ENCODE measurements around the gene RALGDS.
"Not testable (repeated sequence)": the region's sequence is repeated elsewhere in the genome, so short reads cannot be mapped to it uniquely, and the experiment has no call there.

The RALGDS gene

DNA sequence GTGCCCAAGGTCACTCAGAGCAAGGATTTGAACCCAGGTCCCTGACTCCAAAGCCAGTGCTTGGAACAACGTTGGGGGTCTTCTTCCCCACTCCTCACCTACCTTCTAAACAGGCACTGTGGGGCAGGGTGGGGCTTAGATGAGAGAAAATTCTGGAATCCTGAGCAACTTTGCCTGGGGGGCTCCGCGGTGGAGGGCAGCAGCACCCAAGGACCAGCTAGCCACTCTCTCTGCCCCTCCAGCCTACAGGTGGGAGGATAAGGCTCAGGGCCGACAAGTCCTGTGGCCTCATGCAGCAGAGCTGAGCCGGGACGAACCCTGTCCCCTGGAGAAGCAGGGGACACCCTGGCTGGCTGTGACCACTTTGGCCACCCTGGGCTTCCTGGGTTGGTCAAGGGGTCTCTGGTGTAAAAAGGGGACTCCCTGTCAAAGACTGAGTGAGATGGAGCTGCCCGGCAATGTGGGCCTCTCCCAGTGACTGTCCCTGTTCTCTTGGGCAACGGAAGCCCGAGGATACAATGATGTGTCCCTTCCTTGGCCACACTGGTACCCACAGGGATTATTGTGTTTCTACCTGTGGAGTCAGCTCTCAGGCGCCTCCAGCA is 32.8 kb downstream of the RALGDS start:
- TF ChIP-seq, protein P1, sequence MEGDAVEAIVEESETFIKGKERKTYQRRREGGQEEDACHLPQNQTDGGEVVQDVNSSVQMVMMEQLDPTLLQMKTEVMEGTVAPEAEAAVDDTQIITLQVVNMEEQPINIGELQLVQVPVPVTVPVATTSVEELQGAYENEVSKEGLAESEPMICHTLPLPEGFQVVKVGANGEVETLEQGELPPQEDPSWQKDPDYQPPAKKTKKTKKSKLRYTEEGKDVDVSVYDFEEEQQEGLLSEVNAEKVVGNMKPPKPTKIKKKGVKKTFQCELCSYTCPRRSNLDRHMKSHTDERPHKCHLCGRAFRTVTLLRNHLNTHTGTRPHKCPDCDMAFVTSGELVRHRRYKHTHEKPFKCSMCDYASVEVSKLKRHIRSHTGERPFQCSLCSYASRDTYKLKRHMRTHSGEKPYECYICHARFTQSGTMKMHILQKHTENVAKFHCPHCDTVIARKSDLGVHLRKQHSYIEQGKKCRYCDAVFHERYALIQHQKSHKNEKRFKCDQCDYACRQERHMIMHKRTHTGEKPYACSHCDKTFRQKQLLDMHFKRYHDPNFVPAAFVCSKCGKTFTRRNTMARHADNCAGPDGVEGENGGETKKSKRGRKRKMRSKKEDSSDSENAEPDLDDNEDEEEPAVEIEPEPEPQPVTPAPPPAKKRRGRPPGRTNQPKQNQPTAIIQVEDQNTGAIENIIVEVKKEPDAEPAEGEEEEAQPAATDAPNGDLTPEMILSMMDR (IDR thresholded peaks at IDR 0.05; ENCODE audit: control extremely low read depth, extremely low read depth, low read depth, missing control alignments) = no peak
- CTCF ChIA-PET = interaction anchor here (1.3 kb wide), 1 partner anchor 56 kb away, joined by 4 read pairs; no protein-coding TSS in a partner anchor
- POLR2A ChIA-PET = no interaction called here
- peak; percentile 12 for DNase-seq (ENCODE audit: extremely low spot score)

DNA sequence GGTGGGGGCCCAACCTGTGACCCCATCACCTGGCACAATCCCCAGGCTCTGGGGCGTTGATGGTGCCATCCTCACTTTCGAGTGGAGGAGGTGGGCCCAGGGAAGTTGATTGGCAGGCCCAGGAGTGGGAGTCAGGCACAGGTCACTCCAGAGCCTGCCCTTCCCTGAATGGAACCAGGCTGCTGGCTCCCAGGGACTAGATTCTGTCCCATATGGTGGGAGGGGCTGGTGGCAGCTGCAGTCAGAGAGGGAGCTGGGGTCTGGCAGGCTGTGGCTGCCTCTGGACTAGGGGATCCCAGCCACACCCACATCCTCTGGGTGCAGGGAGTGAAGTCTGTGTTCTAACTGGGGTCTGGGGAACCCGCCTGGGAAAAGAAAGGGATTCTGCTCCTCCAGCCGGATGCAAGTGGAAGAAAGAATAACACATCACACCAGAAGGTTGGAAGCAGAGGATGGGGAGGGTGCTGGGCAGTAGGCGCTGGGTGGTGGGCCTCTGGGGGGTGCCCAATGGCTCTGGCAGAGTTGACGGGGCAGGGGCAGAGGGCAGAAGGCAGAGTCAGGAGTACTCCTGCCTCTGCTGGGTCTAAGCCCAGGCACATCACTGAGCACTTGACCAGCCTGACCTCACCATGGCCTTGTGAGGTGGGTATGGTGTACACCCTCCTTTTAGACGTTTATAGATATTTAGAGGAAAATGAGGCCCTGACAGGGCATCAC is 33.5 kb downstream of the RALGDS start:
- DNase-seq (ENCODE audit: extremely low spot score) = no peak
- ChIA-PET POLR2A (no interaction called here), CTCF (interaction anchor here (1.0 kb wide), 1 partner anchor 15 kb away, joined by 3 read pairs; no protein-coding TSS in a partner anchor)
- TF ChIP-seq, protein P1 (IDR thresholded peaks at IDR 0.05; ENCODE audit: control extremely low read depth, extremely low read depth, low read depth, missing control alignments) = no peak

DNA sequence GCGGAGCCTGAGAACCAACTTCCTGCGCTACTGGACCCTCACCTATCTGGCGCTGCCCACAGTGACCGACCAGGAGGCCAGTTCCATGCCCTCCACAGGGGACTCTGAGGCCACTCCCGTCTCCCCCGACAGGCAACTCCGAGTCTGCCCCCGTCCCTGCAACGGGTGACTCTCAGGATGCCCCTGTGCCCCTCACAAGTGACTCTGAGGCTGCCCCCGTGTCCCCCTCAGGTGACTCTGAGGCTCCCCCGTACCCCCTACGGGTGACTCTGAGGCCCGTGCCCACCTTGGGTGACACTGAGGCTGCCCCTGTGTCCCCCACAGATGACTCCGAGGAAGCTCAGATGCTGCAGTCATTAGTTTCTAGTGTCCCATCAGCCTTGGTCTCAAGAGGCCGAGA is 34.1 kb downstream of the RALGDS start:
- CTCF ChIA-PET = interaction anchor here (1.0 kb wide), 1 partner anchor 15 kb away, joined by 3 read pairs; no protein-coding TSS in a partner anchor
- peak; percentile 10 for DNase-seq (ENCODE audit: extremely low spot score)
- POLR2A ChIA-PET = no interaction called here
- TF ChIP-seq, protein P1 (IDR thresholded peaks at IDR 0.05; ENCODE audit: control extremely low read depth, extremely low read depth, low read depth, missing control alignments) = no peak

DNA sequence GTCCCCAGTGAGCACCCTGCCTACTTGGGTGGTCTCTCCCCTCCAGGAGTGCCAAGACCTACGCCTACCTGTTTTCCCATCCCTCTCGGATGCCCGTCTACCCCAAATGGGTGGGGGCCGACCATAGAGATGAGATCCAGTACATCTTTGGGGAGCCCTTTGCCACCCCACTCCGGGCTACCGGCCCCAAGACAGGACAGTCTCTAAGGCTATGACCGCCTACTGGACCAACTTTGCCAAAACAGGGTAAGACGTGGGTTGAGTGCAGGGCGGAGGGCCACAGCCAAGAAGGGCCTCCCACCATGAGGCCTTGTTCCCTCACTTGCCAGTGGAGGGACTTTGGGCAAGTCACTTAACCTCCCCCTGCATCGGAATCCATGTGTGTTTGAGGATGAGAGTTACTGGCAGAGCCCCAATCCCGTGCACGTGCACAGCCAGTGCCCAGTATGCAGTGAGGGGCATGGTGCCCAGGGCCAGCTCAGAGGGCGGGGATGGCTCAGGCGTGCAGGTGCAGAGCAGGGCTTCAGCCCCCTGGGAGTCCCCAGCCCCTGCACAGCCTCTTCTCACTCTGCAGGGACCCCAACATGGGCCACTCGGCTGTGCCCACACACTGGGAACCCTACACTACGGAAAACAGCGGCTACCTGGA is 34.7 kb downstream of the RALGDS start:
- DNase-seq (ENCODE audit: extremely low spot score); POLR2A ChIA-PET: not testable (repeated sequence)
- CTCF ChIA-PET = interaction anchor here (1.0 kb wide), 1 partner anchor 16 kb away, joined by 3 read pairs; no protein-coding TSS in a partner anchor

DNA sequence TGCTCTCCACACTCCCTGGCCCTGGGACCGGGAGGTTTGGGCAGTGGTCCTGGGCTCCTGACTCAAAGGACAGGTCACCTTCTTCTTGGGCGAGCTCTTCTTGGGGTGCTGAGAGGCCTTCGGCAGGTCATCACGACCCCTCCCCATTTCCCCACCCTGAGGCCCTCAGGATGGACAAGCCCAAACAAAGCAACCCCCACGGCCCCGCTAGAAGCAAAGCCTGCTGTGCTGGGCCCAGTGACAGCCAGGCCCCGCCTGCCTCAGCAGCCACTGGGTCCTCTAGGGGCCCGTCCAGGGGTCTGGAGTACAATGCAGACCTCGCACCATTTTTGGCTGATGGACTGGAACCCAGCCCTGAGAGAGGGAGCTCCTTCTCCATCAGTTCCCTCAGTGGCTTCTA is 37.4 kb downstream of the RALGDS start:
- DNase-seq (ENCODE audit: extremely low spot score); CTCF ChIA-PET; POLR2A ChIA-PET: not testable (repeated sequence)

DNA sequence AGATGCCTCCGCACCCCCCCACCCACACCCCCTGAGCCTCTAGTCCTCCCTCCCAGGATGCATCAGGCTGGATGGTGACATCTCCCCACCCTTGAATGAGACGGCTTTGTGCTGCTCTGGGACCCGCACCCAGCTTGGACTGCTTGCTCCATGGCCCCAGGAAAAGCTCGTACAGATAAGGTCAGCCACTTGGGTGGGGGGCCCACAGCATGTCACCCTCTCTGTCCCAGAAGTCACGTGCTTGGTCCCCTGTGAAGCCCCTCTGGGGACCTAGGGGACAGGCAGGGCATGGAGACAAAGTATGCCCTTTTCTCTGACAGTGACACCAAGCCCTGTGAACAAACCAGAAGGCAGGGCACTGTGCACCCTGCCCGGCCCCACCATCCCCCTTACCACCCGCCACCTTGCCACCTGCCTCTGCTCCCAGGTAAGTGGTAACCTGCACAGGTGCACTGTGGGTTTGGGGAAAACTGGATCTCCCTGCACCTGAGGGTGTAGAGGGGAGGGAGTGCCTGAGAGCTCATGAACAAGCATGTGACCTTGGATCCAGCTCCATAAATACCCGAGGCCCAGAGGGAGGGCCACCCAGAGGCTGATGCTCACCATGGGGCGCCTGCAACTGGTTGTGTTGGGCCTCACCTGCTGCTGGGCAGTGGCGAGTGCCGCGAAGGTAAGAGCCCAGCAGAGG is 38.9 kb downstream of the RALGDS start:
- CTCF ChIA-PET; POLR2A ChIA-PET; DNase-seq (ENCODE audit: extremely low spot score): not testable (repeated sequence)

DNA sequence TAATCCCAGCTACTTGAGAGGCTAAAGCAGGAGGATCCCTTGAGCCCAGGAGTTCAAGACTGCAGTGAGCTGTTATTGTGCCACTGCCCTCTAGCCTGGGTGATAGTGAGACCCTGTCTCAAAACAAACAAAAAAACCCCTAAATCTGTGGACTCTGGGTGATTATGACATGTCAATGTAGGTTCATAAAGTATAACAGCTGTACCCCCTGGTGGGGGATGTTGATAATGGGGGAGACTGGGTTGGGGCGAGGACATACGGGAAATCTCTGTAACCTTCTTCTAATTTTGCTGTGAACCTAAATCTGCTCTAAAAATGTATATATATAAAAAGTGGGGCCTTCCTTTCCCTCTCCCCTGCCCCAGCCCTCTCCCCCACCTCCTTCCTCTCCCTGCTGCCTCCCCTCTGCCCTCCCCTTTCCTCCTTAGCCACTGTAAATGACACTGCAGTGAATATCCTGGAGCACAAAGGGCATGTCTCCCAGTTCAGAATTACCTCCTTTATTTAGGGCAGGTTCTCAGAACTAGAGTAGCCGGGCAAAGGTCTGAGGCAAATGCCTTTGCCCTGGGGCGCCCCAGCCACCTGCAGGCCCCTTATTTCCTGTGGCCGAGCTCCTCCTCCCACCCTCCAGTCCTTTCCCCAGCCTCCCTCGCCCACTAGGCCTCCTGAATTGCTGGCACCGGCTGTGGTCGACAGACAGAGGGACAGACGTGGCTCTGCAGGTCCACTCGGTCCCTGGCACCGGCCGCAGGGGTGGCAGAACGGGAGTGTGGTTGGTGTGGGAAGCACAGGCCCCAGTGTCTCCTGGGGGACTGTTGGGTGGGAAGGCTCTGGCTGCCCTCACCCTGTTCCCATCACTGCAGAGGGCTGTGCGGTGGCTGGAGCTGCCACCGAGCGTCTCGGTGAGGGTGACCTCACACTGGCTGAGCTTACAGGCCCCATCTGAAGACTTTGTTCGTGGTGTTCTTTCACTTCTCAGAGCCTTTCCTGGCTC is 40.0 kb downstream of the RALGDS start:
- CTCF ChIA-PET = interaction anchor here (1.2 to 2.6 kb wide), 2 partner anchors 14 to 22 kb away, joined by 3 to 11 read pairs; no protein-coding TSS in a partner anchor
- POLR2A ChIA-PET; DNase-seq (ENCODE audit: extremely low spot score): not testable (repeated sequence)

DNA sequence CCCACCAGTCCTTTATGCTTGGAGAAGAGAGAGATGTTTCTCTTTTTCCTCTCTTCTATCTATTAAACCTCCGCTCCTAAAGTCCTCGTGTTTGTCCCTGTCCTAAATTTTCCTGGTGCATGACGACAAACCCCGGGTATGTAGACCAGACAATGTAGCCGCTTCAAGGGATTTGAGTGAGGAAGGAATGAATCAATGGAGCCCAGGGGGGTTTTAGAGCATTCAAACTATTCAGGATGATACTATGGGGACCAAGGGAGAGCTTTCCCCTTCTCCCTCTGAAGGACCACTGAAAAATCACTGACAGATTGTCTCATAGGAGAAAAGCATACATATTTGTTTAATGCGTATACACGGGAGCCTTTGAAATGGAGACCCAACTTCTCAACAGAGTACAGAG is 40.9 kb downstream of the RALGDS start:
- POLR2A ChIA-PET = no interaction called here
- CTCF ChIA-PET = interaction anchor here (1.2 to 2.6 kb wide), 3 partner anchors 13 to 58 kb away, joined by 3 to 11 read pairs (median 6); no protein-coding TSS in a partner anchor
- TF ChIP-seq, protein P1 (IDR thresholded peaks at IDR 0.05; ENCODE audit: control extremely low read depth, extremely low read depth, low read depth, missing control alignments) = no peak
- DNase-seq (ENCODE audit: extremely low spot score) = no peak
